ENCODE results near the gene IER5L.

Gene IER5L

DNA sequence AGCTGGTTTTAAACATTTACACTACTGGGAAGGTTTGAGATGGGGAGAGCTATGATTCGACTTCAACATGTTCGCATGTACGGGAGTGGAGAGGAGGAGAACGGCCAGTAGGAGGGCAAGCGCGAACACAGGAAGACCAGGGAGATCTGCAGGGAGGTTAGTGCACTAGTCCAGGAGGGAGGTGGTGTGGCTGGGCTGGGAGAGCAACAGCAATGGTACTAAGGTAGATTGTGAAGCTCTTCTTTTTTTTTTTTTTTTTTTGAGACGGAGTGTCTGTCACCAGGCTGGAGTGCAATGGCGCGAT lies 16.6 kb downstream of the IER5L start:
- ATAC-seq (ENCODE audit: insufficient read depth, low read depth), result no peak
- Histone ChIP-seq H4K20me1 (ENCODE audit: insufficient read depth, low read length) (no peaks in the 10 kb centered on the region), H3K27me3 (ENCODE audit: insufficient read depth, low read length, poor library complexity) (no peaks in the 10 kb centered on the region), H3K27ac (ENCODE audit: low read length) (no peak overlapping the region), H3K4me3 (ENCODE audit: low read depth in 1 of 2, low read length in 2 of 2) (no peak overlapping the region), H3K4me1 (ENCODE audit: insufficient read depth, low read length) (peaks cover 2% of the 10 kb centered on the region), H3K79me2 (ENCODE audit: insufficient read depth, low read length) (no peaks in the 10 kb centered on the region), H3K9me3 (ENCODE audit: insufficient read depth, low read length, severe bottlenecking) (no peaks in the 10 kb centered on the region), H3K9ac (ENCODE audit: low read depth, low read length) (no peak overlapping the region), H3K4me2 (ENCODE audit: insufficient read depth, low read length) (no peak overlapping the region), H2AFZ (ENCODE audit: low read depth, low read length) (no peak overlapping the region), H3K36me3 (ENCODE audit: insufficient read depth, low read length) (no peaks in the 10 kb centered on the region)
- DNase-seq, result no peak
- TF ChIP-seq, protein P1, sequence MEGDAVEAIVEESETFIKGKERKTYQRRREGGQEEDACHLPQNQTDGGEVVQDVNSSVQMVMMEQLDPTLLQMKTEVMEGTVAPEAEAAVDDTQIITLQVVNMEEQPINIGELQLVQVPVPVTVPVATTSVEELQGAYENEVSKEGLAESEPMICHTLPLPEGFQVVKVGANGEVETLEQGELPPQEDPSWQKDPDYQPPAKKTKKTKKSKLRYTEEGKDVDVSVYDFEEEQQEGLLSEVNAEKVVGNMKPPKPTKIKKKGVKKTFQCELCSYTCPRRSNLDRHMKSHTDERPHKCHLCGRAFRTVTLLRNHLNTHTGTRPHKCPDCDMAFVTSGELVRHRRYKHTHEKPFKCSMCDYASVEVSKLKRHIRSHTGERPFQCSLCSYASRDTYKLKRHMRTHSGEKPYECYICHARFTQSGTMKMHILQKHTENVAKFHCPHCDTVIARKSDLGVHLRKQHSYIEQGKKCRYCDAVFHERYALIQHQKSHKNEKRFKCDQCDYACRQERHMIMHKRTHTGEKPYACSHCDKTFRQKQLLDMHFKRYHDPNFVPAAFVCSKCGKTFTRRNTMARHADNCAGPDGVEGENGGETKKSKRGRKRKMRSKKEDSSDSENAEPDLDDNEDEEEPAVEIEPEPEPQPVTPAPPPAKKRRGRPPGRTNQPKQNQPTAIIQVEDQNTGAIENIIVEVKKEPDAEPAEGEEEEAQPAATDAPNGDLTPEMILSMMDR (IDR thresholded peaks at IDR 0.05; ENCODE audit: borderline replicate concordance, extremely low read depth, low read length, poor library complexity, severe bottlenecking), result no peak
- no peak for TF ChIP-seq EZH2 (IDR thresholded peaks at IDR 0.05; ENCODE audit: borderline replicate concordance, low read depth, low read length, severe bottlenecking)

DNA sequence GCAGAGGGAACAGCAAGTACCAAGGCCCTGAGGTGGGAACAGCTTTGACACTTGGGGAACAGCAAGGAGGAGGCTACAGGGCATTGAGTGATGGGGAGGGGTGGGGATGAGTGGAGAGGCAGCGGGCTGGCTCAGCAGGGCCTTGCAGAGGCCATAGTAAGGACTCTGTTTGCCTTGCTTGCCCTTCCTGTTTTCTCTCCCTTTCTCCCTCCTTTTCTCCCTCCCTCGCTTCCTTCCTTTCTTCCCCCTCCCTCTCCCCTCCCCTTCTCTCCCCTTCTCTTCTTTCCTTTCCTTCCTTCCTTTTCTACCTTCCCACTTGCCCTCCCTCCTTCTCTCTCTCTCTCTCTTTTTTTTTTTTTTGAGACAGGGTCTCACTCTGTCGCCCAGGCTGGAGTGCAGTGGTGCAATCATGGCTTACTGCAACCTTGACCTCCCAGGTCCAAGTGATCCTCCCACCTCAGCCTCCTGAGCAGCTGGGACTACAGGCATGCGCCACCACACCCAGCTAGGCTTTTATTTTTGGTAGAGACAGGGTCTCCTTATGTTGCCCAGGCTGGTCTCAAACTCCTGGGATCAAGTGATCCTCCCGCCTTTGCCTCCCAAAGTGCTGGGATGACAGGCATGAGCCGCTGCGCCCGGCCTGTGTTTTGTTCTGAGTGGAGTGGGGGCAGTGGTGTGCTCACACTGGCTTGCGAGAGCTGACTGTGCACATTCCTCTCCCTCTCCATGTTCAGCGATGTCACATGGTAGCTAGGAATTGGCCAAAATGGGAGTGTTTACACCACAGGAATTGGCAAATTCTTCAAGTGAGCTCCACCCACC lies 17.1 kb downstream of the IER5L start:
- Histone ChIP-seq H4K20me1 (ENCODE audit: insufficient read depth, low read length) (no peaks in the 10 kb centered on the region), H3K4me2 (ENCODE audit: insufficient read depth, low read length) (no peak overlapping the region), H3K27ac (ENCODE audit: low read length) (no peak overlapping the region), H3K4me3 (ENCODE audit: low read depth in 1 of 2, low read length in 2 of 2) (no peak overlapping the region), H3K36me3 (ENCODE audit: insufficient read depth, low read length) (no peaks in the 10 kb centered on the region), H3K9ac (ENCODE audit: low read depth, low read length) (no peak overlapping the region), H3K79me2 (ENCODE audit: insufficient read depth, low read length) (no peaks in the 10 kb centered on the region), H3K4me1 (ENCODE audit: insufficient read depth, low read length) (no peaks in the 10 kb centered on the region), H3K9me3 (ENCODE audit: insufficient read depth, low read length, severe bottlenecking) (no peaks in the 10 kb centered on the region), H3K27me3 (ENCODE audit: insufficient read depth, low read length, poor library complexity) (no peaks in the 10 kb centered on the region), H2AFZ (ENCODE audit: low read depth, low read length) (no peak overlapping the region)
- ATAC-seq (ENCODE audit: insufficient read depth, low read depth) (no peak), DNase-seq (no peak)
- TF ChIP-seq, protein P1 (IDR thresholded peaks at IDR 0.05; ENCODE audit: borderline replicate concordance, extremely low read depth, low read length, poor library complexity, severe bottlenecking), result no peak
- TF ChIP-seq EZH2 (IDR thresholded peaks at IDR 0.05; ENCODE audit: borderline replicate concordance, low read depth, low read length, severe bottlenecking), result no peak

DNA sequence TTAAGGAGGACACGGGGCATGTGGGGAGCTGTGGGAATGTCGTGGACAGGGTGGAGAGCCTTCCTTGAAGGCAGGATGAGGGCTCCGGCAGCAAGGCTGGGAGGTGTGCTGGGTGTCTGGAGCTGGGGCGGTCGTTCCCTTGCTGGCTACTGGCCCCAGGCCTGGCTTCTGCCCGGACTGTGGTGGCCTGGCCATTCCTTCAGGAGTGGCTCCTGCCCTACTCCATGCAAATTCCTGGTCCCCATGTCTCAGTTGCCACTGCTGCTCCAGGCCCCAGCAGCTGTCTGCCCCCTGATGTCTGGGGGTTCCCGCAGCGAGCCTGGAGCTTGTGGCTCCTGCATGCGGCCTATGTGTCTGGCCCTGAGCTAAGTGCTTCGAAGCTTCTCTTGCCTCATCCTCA lies 21.9 kb downstream of the IER5L start:
- Histone ChIP-seq H4K20me1 (ENCODE audit: insufficient read depth, low read length) (no peaks in the 10 kb centered on the region), H3K36me3 (ENCODE audit: insufficient read depth, low read length) (no peaks in the 10 kb centered on the region), H3K27ac (ENCODE audit: low read length) (no peak overlapping the region), H2AFZ (ENCODE audit: low read depth, low read length) (no peak overlapping the region), H3K4me2 (ENCODE audit: insufficient read depth, low read length) (no peak overlapping the region), H3K4me3 (ENCODE audit: low read depth in 1 of 2, low read length in 2 of 2) (no peak overlapping the region), H3K4me1 (ENCODE audit: insufficient read depth, low read length) (no peaks in the 10 kb centered on the region), H3K9me3 (ENCODE audit: insufficient read depth, low read length, severe bottlenecking) (no peaks in the 10 kb centered on the region), H3K79me2 (ENCODE audit: insufficient read depth, low read length) (no peaks in the 10 kb centered on the region), H3K9ac (ENCODE audit: low read depth, low read length) (no peak overlapping the region), H3K27me3 (ENCODE audit: insufficient read depth, low read length, poor library complexity) (no peaks in the 10 kb centered on the region)
- DNase-seq (no peak), ATAC-seq (ENCODE audit: insufficient read depth, low read depth) (no peak)
- no peak for TF ChIP-seq EZH2 (IDR thresholded peaks at IDR 0.05; ENCODE audit: borderline replicate concordance, low read depth, low read length, severe bottlenecking)
- TF ChIP-seq, protein P1 (IDR thresholded peaks at IDR 0.05; ENCODE audit: borderline replicate concordance, extremely low read depth, low read length, poor library complexity, severe bottlenecking), result no peak

Measured in DND-41 (cell line).